ENCODE results near the gene UBXN1.

The UBXN1 gene

DNA sequence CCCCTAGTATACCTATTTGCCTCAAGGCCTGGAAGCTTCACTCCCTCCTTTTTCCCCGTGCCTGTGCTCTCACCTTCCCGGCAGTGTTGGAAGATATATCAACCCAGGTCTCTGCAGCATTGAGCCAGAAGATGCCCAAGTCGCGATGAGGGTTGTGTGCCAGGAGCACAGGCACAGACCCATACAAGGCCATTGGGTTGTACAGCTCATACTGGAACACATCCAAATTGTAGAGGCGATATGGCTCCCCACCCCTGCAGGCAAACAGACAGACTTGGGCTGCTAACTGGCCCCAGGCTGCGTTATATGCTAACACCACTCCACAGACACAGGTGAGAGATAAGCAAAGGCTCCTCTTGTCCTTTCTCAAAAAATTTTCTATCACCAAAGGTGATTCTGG, 46.4 kb downstream of the UBXN1 start:
- DNase-seq = no peak

DNA sequence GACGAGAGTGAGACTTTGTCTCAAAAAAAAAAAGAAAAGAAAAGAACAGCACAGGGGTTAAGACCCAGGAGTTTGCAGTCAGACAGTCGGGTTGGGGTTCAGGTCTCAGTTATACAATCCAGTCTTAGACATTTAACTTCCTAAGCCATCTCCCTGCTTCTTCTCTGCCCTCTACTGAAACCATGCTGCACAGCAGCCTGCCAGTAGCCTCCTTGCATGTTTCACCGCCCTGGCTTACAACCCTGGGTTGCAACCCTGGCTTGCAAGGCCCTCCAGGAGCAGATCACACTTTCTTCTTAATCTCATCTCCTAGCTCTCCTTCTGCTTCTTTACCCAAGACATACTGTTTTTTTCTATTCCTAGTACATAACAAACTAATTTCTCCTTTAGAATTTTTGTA, 51.2 kb downstream of the UBXN1 start:
- DNase-seq = no peak

Measured in hippocampal formation (tissue), 2 donors.